Stomach (tissue), 4 donors: ENCODE data around the gene PDGFRB.

Source experiments
- POLR2A ChIP-seq, 4 donors: fragments of 450-650 bp; IDR thresholded peaks; one replicate each; pipeline ENCODE4 v1.6.1; 2016; ENCODE audit warnings: antibody characterized with exemption in 4 of 4, control low read depth in 2 of 4, mild to moderate bottlenecking in 1 of 4, moderate library complexity in 1 of 4
- POLR2AphosphoS5 ChIP-seq, 3 donors: sonication (generic); formaldehyde crosslinking; IDR thresholded peaks; one replicate each; pipeline ENCODE4 v1.6.1; 2016; ENCODE audit warnings: antibody characterized with exemption in 3 of 3
- TF ChIP-seq, protein P1 (sequence below), 7 experiments: fragments of 450-650 bp in 4 of 7; fragments of 200-600 bp in 3 of 7; sonication (generic) in 3 of 7; IDR thresholded peaks; one replicate each; pipeline ENCODE4 v1.5.1; 2016 to 2019; ENCODE audit warnings: antibody characterized with exemption in 7 of 7, control low read depth in 2 of 7, mild to moderate bottlenecking in 1 of 7

DNA sequence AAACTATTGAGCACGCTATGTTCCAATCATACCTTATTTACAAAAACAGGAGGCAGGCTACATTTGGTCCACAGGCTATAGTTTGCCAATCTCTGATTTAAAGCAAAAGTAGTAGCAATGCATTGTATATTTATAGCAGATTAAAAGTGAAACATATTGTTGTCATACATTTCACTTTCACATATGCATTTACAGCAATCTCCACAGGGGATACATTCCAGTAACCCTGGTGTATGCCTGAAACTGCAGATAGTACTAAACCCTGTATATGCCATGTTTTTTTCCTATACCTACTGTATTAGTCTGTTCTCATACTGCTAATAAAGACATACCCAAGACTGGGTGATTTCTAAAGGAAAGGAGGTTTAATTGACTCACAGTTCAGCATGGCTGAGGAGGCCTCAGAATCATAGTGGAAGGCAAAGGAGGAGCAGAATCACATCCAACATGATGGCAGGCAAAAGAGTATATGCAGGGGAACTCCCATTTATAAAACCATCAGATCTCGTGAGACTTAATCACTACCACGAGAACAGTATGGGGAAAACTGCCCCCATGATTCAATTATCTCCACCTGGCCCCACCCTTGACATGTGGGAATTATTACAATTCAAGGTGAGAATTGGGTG is 63.4 kb downstream of the PDGFRB start:
- TF ChIP-seq, protein P1, sequence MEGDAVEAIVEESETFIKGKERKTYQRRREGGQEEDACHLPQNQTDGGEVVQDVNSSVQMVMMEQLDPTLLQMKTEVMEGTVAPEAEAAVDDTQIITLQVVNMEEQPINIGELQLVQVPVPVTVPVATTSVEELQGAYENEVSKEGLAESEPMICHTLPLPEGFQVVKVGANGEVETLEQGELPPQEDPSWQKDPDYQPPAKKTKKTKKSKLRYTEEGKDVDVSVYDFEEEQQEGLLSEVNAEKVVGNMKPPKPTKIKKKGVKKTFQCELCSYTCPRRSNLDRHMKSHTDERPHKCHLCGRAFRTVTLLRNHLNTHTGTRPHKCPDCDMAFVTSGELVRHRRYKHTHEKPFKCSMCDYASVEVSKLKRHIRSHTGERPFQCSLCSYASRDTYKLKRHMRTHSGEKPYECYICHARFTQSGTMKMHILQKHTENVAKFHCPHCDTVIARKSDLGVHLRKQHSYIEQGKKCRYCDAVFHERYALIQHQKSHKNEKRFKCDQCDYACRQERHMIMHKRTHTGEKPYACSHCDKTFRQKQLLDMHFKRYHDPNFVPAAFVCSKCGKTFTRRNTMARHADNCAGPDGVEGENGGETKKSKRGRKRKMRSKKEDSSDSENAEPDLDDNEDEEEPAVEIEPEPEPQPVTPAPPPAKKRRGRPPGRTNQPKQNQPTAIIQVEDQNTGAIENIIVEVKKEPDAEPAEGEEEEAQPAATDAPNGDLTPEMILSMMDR (IDR thresholded peaks at IDR 0.05), result no peak
- TF ChIP-seq POLR2AphosphoS5 (IDR thresholded peaks at IDR 0.05), result no peak
- TF ChIP-seq POLR2A (IDR thresholded peaks at IDR 0.05), result no peak
